TTC549 (cell line): ENCODE results near the gene HOXD11.

Source experiments
- FAIRE-seq: peaks from 2 replicates; lab custom pipeline; 2012; peaks lifted over from hg19 to GRCh38; lab: Jason Lieb, UNC

The HOXD11 gene

DNA sequence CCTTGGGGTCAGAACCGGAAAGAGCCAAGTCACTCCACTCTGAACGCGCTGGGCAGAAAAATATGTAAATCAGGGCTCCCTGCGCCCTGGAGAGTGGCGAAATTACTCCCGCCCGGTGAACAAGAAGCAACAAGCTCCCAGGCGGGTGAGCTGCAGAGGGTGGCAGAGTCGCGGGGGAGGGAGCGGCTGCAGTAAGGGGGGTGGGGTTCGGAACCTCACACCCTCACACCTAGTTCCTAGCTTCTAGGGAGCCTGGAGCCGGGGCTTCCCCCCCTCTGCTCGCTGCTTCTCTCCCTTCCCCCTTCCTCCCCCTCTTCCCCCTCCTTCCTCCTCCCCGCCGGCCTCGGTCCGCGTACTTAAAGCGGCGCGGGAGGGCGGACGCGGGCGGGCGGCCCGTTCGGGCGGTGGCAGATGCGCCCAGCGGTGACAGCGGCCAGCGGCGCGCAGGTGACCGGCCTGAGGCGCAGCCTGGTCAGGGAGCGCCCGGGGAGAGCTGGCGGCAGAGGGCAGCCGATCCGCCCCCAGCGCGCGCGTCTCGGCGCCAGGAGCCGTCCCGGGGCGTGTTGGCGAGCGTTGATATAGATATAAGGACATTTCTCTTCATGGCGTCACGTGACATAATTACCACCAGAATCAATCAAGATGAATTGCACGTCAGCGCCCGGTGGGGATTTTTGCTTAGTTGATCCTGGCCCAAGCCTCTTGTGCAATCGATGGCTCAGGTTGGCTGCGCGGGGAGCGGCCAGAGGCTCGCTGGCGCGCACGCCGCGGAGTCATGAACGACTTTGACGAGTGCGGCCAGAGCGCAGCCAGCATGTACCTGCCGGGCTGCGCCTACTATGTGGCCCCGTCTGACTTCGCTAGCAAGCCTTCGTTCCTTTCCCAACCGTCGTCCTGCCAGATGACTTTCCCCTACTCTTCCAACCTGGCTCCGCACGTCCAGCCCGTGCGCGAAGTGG lies at the start of gene HOXD11:
Gene HOXD11, plus strand, starts transcription at position 700 of the 959 bp plus-strand sequence. Its CDS starts 76 bp downstream, at position 776.
- FAIRE-seq, result no peak

DNA sequence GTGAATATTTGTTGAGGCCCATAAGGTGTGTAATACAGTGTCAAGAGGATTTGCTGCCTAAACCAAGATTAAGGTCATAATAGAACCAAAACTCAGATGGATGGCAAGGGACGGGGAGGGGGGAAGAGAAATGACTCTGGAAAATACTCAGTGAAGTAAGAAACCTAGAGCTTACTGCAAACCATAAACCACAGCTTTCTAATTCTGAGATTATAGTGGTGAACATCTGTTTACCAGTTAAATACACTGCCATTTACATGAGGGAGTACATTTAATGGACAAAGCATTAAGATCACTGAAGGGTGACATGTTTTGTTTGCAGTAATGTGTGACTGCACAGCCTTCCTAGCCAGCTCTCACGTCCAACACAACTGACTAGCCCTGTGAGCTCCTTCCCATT lies 43.1 kb upstream of the HOXD11 start:
- no peak for FAIRE-seq

DNA sequence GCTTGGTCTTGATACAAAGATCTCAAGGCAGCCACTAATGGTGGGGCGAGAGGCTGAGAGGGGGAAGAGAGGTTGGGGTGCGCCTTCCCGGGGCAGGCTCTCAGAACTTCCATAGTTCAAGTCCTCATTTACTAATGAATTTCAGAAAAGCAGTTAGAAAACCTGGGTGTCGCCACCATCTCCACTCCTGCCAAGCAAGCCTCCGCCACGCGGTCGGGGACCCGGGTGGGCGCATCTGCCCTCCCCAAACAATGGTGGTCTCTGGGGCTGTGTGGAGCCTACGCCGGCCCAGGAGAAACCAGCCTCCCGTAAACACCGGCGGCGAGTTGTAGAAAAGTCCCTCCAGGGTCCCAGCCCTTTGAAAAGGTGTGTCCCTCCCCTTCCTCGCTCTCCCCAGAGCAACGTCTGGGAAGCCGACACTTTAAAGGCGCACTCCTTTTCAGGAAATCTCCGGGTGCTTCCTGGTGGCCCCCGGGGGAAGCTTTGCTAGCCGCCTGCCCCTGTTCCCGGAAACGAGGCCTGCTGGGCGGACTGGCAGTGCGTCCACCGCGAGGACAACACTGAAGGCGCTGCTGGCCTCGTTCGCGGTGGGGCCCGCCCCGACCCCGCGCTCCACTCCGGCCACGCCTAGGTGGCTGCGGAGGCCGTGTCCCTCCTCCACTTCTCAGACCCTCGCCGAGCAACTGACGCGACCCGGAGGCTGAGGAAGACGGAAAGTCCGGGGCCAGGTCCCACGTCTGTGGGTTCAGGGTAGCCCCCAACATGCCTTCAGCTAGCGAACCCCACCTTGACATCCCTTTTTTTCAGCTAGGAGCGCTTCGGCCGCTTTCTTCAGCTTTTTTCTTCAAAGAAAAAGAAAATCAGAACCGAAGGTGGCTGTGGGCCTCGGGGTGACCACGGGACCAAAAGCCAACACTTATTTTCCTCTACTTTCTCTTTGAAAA lies 40.2 kb upstream of the HOXD11 start:
- FAIRE-seq, result no peak

DNA sequence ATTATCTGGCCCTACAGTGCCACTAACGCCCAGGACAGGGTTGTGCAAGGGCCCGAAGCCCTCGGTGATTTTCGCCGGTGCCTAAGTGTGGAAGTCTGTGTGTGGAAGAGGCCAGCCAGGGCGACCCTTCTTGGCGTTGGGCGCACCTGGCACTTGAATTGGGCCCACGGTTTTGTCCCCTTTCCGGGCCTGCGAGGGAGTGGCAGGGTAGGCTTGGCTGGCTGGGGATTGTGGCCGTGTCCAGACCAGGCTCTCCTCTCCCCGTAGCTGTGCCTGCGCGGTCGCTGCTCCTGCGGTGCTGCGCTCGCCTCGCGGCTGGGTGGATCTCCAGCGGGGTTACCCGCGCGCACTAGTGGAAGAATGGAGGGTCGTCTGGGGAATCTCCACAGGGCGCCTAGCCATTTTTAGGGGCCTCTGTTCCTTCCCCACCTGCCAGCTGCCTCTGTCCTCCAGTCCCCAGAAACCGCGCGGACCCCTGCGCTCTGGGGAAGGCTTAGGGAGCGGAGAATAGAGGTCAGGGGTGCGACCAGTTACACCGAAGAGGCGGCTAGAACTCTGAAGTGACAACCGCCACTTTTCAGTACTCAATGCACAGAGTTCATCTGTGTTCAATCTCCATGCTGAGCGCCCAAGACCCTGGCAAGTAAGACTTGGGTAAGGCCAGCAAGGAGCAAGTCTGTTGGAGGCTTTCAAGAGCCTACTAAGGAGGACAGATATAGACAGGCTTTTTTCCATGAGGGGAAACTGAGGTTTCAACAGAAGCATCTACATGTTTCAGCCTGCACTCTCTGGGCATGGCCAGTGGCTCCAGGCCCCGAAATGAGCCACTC lies 39.3 kb upstream of the HOXD11 start:
- FAIRE-seq, result no peak

DNA sequence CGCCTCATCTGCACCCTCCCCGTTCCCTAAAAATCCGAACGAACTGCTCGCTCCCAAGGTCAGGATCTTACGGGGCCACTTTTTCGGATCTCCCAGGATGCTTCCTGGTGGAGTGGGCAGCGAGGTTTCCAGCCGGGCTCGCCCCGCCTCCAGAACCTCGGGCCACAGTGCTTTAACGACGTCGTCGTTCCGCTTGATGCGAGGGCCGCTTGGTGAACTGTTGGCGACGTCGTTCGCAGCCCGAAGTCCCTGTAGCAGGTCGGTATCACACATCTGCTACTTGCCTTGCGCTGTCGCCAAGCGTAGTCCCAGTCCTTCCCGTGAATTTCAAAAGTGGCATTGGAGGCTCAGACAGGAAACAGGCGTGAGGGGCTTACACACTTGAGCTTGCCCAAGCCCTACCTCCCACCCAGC lies 38.7 kb upstream of the HOXD11 start:
- no peak for FAIRE-seq

DNA sequence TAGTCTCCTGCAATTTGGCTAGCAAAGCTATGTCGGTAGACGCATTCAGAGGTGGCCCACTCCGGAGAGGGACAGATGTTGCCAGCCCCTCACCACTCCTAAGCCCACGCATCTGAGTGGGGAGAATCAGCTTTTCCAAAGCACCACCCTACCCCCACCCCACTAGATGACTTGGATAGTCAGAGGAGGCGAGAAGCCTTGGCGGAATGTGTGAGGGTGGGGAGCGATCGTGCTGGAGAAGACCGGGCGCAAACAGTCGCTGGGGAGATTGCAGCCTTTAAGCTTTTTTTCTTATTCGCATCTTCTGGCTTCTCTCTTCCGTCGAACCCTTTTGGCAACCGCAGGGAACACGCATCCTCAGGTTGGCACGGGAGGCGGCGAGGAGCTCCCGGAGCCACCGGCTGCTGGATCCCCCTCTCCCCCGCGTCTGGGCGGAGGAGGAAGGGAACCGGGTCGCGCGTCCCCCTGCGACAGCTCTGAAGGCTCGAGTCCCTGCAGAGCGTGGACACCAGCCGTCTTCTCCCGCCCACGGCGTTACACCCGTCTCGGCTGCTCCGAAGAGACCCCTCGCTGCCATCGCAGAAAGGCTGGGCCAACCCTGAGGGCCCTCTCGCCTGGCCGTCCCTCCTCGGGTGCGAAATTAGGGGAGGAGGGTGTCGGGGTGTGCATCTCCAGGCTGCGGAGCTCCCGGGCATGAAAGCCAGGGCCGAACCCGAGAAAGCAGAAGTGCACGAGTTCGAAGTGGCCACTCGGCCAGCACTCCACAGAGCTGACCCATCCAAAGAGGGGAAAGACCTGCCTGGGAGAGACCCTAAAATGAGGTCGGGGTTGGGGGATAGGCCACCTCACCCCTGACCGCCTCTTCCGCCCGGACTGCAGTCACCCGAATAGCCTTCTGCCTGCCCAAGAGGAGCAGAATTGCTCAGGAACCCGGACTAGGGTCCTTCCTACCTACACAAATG lies 35.5 kb upstream of the HOXD11 start:
- no peak for FAIRE-seq

DNA sequence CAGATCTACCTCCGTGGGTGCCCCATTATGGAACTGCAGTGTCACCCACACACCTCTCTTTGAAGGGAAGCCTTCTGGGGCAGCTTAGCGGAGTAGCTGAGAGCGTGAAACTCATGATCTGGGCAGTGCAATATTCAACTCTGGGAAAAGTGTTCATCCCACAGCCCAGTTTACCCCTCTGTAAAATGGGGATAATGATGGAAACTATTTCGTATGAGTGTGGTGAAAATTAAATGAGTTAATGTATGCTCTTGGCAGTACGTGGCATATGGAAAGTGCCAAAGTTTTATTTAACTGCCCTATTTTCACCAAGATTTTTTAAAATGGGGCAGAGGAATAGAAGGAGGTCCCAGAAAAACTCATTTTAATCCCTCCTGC lies 34.8 kb upstream of the HOXD11 start:
- no peak for FAIRE-seq

DNA sequence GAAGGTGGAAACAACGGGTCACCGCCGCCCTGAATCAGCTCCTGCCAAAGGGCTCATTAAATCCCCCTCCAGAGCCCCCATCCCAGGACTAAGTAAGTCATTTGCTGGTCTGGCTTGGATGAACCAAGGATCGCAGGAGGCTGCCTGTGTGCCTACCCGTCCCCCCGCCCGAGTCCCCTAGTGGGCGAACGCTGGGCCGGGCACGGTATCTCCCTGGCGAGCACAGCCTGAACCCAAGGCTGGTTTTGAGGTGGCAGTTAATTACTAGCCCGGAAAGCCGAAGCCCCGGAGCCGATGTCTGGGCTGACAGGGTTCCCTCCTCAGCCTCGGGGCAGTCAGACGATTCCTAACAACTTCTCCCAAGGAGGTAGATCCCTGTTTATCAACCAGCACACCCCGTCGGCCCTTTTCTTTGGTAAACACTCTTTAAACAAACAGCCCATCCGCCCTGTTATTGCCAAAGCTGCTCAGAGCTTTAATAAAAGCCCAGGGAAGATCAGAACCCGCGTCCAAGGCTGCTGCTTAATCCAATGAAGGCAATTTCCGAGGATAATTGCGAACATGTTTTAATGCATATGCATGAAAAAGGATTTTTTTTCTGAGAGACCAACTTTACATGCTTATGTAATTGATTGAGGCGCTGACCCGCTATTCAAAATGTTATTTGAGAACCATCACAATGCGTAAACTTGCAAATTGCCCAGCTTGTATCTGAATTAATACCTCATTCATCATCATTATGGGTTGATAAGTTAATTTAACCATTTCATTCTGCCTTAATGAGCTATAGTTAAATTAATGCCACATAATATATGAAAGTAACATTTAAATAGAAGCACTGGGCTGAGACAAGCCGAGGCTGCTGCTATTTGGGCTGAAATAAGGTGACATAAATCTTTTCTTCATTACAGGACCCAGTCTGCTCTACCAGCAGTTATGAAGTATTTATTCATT lies 33.9 kb upstream of the HOXD11 start:
- no peak for FAIRE-seq

DNA sequence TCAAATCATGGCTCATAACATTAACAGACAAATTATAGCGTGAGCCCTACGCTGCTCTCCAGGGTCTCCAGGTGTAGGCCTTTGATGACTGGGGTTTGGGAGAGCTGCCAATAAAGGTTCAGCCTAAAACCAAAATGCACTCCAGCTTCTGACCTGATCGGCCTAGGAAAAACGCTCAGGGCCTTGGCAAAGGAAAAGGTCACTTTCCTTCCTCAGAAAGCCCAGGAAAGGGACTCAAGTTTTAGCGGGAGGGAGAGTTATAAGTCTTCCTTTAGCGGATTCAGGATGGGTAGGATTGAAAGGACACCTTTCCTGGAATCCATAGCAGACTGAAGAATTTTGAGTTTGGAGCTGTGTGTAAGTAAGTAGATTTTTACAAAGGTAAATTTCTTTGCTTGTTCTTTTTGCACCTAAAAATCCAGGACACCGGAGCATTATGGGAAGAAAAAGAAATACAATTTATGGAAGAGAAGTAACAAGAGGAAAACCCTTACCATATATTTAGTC lies 32.1 kb upstream of the HOXD11 start:
- no peak for FAIRE-seq

DNA sequence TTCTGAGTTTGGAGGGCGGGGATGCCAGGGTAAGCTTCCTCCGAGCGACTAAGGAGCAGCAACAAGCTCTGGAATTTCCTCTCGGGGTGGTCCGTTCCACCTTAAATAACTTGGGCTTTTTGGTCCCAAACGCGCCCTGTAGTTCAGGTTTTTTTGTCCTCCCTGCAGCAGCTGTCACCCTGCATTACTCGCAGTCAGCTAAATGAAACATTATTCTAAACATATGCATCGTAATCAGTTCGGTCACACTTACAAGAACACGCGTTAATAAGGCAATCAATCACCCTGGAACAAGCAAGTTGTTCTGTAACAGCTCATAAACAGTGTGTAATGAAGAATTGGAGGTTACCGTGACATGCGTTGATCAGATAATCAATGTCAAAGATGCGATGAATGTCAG lies 31.6 kb upstream of the HOXD11 start:
- FAIRE-seq, result no peak

DNA sequence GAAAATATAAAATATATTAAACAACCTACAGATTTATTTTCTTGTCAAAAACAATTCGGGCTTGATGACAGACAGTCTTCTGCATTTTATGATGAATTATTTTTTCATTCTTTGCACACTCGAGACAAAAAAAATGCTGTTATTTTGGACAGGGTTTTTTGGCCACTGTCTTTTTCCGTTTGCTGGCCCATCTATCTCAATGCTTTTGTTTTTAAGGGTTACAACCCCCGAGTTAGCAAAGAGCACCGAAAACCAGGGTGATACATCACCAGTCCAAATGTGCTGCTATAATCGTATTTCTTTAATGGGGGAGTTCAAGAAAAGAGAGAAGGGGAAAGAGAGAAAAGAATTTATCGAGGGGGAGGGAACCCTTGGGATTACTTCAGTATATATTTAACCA lies 31.0 kb upstream of the HOXD11 start:
- FAIRE-seq, result no peak

DNA sequence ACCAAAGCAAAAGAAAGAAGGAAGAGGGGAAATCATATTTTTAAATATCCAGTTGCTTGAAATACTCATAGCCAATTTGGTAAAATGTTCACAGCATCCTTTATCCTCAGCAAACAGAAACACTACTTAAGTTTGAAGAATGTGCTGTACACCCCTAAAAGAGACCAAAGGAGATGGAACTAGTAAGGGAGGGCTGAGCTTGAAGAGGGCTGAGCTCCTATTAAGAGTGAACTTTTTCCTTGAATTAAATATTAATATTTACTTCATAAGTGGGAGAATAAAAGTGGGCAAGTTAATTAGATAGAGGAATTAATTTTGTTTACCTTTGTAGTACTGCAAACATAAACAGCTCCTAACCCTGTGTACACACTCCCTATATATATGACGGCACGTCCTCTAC lies 30.3 kb upstream of the HOXD11 start:
- FAIRE-seq, result no peak

DNA sequence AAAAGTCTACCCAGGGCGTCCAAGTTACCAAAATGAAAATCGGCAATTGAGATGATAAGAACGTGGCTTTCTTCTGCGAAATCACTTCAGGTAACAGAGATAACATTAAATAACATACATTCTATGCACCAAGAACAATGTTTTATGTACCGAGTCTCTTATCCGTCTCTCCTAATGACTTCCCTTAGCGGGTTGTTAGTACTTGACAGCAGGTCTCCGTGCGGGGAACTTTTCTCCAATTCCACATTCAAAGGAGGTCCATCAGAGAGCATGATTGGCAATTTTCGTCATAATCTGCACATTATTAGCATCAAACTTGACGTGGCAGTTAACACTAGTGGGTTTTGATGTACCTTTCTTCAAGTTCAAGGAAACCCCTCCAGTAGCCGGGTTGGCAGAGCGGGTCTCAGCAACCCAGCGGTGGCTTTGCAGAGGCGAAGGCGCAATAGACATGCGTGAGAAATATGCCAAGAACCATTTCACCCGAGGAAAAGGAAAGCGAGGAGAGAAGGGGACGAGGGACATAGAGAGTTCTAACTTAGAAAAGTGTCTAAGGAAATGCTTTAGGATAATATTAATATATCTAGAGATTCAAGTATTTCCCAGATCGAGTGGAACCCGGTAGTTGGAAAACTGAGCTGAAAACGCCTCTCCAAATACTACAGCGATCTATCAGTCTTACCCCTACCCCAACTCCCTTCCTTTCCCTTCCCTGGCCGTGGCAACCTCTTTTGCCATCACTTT lies 28.4 kb upstream of the HOXD11 start:
- no peak for FAIRE-seq

DNA sequence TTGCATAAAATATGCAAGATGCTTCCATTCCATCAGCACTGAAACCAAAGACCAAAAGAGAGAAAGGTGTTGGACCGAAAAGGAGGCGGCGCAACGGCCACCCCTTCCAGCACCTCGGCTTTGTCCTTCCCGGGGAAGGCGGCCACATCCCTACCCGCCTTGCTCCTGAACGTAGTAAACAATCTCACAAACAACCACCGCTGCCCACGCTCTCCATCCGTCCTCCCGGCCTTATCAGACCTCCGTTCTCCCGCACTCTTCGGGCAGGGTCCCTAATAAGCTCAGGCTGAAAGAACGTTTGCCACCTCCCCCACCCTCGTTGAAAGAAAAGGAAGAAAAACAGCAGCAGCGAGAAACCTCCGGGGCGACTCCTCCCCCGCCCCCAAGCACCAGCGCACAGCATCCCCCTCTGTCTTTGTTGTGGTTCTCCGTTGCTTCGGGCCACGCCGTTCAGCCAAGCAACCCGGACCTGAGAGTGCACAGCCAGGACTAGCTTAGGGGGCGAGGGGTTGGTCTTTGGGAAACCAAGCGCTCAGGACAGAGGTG lies 27.7 kb upstream of the HOXD11 start:
- no peak for FAIRE-seq

DNA sequence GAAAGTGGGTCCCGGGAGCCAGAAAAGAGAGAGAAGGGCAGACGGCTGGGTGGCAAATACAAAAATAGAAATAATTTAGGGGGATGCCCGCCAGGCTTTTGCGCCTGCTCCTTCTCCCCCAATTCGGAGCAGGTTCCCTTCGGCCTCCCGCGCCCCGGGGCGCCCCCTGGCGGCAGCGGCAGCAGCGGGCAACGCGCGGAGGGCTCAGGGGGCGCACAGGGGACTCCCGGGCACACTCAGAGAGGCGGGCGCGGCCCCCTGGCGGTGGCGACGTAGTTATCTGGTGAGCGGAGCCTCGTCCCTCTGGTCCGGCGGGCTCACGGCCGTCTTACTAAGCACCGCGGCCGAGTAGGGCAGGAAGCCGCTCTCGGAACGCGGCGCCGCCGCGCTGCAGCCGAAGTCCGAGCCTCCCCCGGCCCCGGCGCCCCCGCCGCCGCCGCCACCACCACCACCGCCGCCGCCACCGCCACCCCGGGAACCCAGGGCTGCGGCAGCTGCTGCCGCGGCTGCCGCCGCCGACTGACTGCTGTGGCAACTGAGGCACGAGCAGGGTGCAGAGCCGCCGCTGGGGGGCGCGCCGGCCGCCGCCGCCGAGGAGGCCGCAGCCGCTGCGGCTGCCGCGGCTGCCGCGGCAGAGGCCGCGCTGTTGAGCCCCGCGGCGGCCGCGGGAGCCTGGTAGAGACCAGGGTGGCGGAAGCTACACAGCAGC lies 27.1 kb upstream of the HOXD11 start:
- no peak for FAIRE-seq

DNA sequence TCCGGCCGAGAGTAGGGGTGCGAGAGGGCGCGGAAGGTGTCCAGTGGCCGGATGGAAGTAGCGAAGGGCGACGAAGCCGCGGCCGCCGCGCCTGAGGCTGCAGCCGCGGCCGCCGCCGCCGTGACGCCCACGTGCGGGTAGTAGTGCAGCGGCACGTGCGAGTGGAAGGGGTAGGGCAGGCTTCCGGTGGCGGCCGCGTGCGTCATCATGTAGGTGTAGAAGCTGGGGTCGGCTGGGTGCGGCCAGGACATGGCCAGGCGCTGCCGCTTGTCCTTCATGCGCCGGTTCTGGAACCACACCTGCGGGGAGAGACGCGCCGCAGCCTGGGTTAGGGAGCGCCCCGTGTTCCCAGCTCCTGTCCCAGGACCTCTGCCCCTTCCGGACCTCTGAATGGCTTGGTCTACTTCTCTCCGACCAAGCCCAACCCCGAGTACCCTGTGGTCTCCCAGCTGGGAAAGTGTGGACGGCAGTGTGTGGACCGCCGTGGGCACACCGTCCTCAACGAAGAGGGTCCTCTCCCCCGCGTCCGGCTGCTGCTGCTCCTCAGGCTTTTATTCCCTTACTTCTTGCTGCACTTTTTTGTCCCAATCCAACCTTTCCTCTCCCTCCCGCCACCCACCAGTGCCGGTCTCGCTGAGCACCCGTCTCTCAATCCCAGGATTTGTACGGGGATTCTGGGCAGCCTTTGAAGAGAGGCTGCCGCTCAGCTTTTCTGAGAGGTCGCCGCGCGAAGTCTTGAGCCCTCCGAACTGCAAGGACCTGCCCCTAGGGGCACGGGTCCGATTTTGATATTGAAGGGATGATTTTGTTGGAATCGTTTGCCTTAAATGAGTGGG lies 26.3 kb upstream of the HOXD11 start:
- FAIRE-seq, result no peak

DNA sequence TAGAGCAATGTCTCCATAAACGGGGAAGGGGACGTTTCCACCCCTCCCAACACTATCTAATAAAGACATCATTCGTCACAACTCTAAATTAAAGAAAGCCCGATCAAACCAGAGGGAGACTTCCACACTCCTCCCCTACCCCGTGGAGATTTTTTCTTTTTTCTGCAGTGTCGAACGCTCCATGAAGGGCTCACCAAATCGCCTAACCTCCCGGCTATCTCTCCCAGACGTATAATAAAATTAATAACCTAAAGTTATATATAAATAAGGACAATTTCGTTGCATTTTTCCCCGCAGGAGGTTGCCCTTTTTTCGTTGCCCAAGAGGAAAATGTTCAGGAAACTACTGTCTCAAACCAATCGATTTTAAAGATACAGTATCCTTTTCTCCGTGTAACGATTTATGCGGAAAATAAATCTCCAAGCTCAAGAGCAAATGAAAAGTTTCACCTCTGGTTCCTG lies 25.7 kb upstream of the HOXD11 start:
- no peak for FAIRE-seq
